GM12872 (cell line): ENCODE results near the gene TERB1.

Experiments
- CTCF ChIP-seq: IDR thresholded peaks from 3 replicates; pipeline ENCODE4 v1.5.1; 2011; ENCODE audit warnings: low read depth, mild to moderate bottlenecking, low read length, moderate library complexity; ENCODE audit not compliant: insufficient read depth

TERB1 gene

GRCh38 chr16:66841366-66841765, 40.0 kb upstream of the TERB1 start:
- no peak for TF ChIP-seq CTCF

- no peak for TF ChIP-seq CTCF
These were observed 39.5 kb upstream of the TERB1 start for GRCh38 chr16:66840883-66841282.

GRCh38 chr16:66834746-66835145, 33.4 kb upstream of the TERB1 start:
- TF ChIP-seq CTCF, result no peak

GRCh38 chr16:66832661-66833305, 31.4 kb upstream of the TERB1 start:
- TF ChIP-seq CTCF, result no peak

- no peak for TF ChIP-seq CTCF
These were observed 30.8 kb upstream of the TERB1 start for GRCh38 chr16:66832190-66832589.

GRCh38 chr16:66830422-66831404, 29.3 kb upstream of the TERB1 start, which contains the start of gene NAE1:
TSS of gene NAE1 (minus strand) at chr16:66830976. CDS start at chr16:66830899, 77 bp downstream.
- peak; percentile 98 for TF ChIP-seq CTCF

GRCh38 chr16:66824006-66824405, 22.6 kb upstream of the TERB1 start:
- no peak for TF ChIP-seq CTCF
